NCI-H345 (cell line): ENCODE measurements around the gene AP5Z1.

Experiments
- DNase-seq: peaks from one replicate; lab custom pipeline; 2025; lab: John Stamatoyannopoulos, UW

The AP5Z1 gene

DNA sequence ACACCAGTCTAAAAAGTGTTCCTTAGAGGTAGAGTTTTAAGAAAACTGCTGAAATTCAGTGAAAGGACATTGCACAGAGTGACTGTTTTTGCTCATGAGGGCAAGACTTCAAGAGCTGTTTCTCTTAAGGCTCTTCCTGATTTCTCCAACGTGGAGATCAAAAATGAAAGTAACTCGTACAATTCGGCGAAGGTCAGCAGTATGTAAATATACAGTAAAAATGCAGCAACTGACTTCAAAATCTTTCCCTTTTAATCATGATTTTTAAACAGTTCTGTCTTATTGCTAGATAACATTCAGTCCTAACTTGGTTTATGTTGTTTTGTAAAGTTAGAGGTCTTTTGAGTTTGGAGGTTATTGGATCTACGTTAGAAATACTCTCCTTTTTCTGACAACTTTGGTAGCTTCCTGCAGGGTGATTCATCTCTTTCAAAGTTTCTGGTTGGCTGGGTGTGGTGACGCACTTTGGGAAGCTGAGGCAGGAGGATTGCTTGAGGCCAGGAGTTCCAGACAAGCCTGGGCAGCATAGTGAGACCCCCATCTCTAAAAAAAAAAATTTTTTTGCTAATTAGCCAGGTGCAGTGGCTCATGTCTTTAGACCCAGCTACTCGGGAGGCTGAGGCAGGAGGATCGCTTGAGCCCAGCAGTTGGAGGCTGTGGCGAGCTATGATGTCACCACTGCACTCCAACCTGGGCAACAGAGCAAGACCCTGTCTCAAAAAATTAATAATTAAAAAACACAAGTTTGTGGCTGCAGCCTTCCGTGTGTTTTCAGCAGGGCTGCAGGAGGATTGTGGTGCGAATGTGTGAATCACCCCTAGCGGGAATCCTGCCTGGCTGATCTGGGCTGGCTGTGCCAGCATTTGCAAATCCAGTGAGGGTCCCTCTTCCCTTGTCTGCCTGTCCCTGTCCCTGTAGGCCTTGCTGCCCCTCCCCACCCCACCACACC lies 29.2 kb upstream of the AP5Z1 start:
- no peak for DNase-seq

DNA sequence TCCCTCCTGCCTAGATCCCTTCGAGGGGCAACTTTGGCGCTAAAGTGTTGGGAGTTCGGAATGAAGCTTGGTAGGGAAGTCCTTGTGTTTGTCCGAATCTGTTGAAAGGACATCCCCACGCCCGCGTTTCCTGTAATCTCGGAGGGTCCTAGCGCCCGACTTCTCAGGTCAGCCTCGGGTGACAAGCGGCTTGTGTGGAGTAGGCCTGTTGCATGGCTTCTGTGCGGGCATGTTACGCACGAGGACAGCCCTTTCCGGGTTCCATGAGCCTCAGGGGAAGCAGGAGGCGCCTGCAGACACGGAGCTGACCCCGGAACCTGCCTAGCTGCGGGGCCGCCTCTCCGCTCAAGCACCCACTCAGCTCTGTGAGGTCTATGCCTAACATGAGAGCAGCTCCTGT lies 28.4 kb upstream of the AP5Z1 start:
- no peak for DNase-seq

DNA sequence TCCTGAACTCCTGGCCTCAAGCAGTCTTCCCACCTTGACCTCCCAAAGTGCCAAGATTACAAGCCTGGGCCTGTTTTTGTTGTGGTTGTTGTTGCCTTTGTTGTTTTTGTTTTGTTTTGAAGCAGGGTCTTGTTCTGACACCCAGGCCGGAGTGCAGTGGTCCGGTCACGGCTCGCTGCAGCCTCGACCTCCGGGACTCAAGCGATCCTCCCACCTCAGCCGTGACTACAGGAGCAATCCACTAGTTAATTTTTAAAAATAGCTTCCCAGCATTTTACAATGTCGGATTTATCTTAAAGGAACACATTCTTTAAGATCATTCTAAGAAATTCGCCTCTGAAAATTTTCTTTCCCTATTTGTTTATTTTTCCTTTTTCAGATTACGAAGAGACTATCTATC lies 27.7 kb upstream of the AP5Z1 start:
- DNase-seq, result no peak

DNA sequence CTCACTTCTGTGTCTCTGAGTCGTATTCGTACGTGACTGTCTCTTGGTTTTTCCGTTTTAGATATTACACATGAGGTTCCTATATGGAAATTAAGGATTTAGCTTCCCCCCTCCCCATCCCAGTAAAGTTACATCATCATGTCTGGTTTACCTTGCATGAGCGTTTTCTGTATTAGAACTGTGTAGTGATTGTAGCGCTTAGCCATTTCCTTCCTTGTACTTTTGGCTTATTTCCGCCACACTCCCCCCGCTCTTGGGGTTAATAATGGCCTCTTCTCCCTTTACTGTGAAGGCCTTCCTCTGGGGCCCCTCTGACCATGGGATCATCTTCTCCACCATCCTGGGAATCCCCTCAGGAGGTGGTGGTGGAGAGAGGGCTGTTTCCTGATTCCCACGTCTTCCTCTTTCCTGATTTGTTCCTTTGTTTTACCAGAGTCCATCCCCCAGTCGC lies 27.2 kb upstream of the AP5Z1 start:
- DNase-seq, result no peak

DNA sequence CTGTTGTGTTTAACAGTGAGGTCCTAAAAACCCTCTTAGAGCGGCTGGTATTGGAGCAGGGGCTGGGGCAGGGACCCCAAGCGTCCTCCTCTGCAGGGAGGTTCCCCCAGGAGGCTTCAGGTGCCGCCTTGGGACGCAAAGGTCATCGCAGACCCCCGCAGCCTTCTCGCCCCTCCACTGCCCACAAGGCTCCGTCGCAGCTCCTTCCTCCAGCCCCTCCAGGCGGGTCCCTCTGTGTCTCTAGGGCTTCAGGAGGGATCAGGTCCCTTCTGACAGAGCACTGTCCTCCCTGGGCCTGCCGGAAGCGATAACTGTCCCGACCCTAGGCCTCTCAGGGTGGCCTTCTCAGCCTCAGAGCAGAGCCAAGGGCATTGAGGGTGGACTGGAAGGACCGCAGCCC lies 26.1 kb upstream of the AP5Z1 start:
- no peak for DNase-seq

DNA sequence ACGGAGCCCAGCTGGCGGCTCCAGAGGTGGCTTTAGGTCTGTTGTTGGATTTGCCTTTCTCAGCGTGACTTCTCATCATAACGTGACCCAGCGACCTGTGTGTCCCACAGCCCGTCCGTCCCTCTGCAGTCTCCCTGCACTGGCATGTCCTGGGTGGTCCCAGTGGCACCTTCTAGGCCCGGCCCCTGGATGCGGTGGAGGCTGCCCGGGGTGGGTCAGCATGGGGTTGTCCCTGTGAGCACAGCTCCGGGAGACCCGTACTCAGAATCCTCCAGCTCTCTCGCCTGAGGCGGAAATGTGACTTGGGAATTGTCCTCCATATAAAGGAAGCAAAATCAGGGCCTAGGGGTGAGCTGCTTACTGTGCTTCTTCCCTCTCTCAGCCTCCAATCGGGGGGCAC lies 25.6 kb upstream of the AP5Z1 start:
- no peak for DNase-seq

DNA sequence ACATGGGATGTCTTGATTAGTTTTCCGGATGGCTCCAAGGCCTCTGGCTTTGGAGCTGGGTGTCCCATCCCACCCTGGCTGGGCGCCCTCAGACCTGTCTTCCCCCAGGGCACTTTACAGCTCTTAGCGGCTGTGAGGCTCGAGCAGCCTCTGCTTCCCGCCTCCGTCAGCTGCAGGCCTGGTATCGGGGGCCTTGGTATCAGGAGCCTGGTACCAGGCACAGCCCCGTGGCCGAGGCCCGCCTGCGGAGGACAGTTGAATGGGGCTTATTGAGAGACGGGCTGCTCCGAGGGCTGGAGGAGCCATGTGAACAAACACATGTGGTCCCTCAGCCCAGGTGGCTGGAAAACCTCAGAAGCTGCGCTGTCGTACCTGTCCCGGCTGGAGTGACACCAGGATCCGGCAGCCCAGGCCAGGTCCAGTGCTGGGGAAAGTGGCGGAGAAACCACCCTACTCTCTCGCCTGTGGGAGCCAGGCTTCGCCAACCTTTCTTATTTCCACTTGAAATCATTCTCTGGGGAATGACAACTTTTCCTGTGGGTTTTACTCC lies 23.9 kb upstream of the AP5Z1 start:
- DNase-seq, result no peak

DNA sequence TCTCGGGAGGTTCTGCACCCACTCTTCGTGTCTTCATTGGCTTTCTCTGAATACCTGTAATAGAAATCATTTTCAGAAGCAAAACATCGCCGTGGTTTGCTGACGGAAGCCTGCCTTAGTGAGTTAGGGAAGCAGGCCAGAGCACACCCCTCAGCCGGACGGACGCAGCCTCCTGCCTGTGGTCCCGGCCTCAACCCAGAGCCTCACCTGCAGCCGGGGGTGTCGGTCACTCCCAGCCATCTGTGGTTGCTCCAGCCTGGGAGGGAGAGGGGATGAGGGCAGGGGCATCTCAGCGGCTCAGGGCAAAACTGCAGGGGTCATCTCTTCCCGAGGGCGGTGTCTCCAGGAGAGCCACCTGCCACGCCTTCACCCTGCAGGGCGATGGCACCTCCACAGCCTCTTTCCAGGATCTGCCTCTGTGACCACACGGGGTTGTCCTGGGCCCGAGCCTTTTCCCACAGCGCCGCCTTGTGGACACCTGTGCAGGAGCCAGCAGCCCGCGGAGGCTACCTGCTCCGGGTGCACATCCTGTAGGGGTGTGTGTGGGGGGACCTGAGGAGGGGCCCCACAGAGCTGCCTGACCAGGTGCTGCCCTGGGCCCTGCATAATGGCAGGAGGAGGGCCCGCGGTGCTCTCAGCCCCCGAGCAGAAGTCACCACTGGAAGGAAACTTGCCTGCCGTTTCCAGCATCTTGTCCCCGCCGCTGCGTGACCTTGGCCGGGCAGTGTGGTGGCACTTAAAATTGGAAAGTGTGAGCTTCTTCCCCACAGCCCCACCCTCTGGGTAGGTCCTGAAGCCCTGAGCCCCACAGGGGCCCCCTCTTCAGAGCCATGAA lies 21.6 kb upstream of the AP5Z1 start:
- peak; percentile 77 for DNase-seq

DNA sequence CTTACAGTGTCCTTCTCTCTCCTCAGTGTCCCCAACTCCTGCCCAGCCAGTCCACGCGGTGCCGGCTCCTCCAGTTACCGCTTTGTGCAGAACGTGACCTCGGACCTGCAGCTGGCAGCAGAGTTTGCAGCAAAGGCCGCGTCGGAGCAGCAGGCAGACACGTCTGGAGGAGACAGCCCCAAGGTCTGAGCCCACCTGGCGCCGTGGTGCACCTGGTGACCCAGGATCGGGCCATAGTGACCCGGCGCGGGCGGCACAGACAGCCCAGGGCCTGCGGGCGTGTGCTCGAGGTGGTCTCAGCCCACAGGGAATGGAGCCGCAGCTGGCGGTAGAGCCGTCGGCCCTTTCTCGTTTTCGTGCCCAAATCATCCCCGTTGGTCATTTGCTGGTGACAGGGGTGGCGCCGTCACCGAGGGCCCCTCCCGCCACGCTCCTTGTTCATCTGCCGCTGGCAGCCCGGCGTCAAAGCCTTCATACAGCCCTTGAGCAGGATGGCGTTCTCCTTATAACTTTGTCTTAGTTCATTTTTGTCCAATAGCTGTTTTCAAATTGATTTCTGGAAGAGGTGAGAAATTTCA lies 20.9 kb upstream of the AP5Z1 start:
- DNase-seq, result no peak

DNA sequence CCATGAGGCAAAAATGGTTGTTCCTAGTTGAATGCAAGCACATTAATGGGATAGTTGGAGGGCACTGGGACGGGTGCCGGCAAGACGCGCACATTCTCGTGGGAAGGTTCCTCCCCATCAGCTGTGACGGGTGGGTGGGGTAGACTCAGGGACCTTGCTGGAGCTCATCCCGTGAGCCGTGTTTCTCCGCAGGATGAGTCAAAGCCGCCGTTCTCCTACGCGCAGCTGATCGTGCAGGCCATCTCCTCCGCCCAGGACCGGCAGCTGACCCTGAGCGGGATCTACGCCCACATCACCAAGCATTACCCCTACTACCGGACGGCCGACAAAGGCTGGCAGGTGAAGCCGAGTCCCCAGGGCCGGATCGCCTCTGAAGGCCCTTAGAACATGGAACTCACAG lies 20.4 kb upstream of the AP5Z1 start:
- DNase-seq, result no peak

DNA sequence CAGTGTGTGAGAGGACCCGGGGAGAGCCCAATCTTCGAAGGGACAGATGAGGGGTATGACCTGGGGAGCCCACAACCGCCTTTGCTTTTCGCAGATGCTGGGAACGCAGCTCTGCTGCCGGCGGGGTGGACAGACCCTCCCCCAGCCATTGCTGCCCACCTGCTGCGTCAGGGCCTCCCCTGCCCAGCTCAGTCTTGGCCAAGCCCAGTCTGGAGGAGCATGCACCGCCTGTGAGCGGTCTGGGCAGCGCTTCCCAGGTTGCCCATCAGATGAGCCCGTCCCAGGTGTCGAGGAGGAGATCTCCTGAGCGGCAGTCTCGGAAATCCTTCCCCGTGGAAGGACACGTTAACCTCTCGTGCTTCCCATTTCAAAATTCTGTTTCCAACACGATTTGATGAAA lies 17.3 kb upstream of the AP5Z1 start:
- no peak for DNase-seq

DNA sequence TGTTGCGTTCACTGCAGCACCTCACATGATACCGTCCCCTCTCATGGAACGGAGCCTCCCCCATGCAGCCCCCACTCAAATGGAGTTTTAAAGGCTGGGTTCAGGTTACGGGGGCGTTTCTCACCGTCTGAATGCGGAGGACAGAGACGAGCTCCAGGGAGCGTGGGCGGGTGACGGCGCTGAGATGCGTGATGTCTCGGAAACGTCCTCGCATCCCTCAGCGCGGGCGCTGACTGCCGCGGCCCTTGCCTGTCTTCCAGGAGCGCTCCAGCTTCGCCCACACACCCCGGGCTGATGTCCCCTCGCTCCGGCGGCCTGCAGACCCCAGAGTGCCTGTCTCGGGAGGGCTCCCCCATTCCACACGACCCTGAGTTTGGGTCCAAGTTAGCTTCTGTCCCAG lies 16.6 kb upstream of the AP5Z1 start:
- no peak for DNase-seq

DNA sequence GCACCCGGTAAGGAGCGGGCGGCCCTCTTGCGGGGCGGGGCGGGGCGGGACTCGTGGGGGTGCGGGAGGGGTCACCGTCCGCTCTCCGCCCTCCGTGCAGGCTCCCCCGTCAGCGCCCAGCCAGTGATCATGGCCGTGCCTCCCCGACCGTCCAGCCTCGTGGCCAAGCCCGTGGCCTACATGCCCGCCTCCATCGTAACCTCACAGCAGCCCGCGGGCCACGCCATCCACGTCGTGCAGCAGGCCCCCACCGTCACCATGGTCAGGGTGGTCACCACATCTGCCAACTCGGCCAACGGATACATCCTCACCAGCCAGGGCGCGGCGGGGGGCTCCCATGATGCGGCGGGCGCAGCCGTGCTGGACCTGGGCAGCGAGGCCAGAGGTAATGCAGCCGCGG lies 16.2 kb upstream of the AP5Z1 start:
- DNase-seq, result no peak

DNA sequence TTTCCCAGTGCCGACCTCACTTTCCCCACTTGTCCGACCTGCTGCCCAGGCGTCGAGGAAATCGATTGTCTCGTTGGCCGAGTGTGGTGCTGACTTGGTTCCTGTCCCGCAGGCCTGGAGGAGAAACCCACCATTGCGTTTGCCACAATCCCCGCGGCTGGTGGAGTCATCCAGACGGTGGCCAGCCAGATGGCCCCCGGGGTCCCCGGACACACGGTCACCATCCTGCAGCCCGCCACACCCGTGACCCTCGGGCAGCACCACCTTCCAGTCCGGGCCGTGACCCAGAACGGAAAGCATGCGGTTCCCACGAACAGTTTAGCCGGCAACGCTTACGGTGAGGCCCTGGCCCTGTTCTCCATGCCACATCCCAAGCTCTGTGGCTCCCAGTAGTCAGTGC lies 14.5 kb upstream of the AP5Z1 start:
- no peak for DNase-seq

DNA sequence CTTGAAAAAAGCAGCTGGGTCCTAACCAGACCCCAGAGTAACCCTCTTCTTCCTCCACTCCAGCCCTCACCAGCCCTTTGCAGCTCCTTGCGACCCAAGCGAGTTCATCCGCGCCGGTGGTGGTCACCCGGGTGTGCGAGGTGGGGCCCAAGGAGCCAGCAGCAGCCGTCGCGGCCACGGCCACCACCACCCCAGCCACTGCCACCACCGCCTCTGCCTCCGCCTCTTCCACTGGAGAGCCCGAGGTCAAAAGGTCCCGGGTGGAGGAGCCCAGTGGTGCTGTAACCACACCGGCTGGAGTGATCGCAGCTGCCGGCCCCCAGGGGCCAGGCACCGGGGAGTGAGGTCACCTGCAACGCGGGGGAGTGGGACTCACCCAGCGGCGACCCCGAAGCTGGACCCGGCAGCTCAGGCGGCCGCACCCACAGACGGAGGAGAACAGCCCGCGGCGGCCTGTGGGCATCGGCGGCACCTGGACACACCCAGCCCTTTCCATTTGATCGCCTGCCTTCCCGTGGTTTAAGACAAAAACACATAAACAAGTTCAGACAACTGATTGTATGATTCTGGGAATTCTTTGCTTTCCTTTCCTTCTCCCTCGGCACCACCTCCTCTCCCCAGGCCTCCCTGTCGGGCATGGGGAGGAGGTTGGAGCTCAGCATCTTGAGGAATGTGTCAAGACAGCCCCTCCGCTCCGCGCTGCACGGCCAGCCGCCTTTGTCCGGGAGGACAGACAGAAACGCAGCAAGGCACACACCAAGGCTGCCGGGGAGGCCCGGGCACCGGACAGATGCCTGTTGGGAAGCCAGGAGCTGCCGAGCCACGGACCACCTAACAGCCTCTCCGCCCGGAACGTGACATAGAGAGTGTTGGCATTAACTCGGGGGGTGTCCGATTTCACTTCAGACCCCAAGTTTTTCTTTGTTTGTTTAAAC lies 13.0 kb upstream of the AP5Z1 start:
- no peak for DNase-seq

DNA sequence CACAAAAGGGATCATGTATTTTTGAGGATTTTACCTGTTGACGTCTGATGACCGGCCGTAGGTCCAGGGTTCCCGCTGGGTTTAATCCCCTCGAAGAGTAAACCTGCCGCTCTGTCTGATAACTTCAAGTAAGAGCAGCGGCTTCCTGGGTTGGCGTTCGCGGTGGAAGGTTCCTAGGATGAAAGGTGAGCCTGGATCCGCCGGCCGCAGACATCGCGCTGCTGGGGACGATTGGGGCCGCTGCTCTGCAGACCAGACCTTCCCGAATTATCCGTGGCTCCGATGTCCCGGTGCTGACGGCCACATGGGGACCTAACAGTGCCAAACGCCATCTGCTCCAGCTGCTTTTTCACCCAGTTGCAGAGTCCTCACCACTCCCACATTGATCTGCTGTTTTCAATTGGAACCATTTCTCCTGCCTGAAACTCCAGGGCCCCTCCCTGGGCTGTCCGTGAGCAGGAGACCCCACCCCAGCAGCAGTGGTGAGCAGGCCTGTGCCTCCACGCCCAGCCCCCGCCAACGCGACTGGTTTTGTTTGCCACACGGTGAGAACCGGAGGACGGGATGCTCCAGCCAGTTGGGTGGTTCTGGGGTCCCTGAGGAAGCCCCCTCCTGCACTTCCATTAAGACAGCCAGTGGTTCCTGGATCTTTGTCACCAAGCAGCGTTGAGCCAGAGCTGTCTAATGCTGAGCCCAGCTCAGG lies 12.2 kb upstream of the AP5Z1 start:
- DNase-seq, result no peak

DNA sequence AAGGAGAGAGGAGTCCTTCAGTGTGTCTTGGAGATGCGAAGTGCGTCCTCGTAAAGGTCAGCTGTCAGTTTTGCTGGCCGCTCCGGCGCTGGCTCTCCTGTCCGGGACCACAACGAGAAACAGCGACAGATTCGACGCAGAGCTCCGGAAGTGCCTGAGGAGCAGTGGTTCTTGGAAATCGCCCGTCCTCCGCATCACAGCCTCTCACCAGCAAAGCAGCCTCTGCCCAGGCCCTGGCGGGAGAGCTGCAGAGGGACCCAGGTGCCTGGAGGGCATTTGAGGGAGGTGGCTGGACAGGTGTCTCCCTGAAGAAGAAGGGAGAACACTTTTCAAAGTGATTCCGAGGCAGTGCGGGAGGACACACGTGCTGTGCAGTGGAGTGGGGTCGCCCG lies 11.6 kb upstream of the AP5Z1 start:
- DNase-seq, result no peak

DNA sequence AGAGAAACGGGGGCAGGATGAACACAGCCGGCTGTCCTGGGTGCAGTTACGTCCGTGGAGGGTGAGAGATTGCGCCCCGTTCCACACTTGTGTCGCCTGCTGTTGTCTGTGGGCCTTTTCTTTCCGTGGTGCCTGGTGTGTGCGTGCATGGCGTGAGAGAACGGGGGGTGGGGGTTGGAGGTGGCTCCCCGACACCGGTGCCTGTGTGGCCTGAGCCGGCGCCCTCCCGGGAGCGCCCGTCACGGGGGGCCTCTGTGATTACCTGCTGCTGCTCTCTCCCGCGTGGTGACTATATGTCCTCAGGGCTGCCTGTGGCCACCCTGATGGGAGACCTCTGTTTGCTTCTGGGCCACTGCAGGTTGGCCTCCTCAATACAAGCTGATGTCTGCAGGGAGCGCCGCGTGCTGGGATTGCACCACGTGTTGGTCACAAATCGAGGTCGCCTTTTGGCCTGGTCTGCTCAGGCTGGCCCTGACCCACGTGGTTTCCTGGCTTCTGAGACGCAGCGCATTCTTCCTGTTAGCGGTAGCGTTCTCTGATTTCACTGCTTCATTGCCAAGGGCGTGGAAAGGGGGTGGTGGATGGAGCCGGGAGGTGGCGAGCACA lies 10.9 kb upstream of the AP5Z1 start:
- DNase-seq, result no peak

DNA sequence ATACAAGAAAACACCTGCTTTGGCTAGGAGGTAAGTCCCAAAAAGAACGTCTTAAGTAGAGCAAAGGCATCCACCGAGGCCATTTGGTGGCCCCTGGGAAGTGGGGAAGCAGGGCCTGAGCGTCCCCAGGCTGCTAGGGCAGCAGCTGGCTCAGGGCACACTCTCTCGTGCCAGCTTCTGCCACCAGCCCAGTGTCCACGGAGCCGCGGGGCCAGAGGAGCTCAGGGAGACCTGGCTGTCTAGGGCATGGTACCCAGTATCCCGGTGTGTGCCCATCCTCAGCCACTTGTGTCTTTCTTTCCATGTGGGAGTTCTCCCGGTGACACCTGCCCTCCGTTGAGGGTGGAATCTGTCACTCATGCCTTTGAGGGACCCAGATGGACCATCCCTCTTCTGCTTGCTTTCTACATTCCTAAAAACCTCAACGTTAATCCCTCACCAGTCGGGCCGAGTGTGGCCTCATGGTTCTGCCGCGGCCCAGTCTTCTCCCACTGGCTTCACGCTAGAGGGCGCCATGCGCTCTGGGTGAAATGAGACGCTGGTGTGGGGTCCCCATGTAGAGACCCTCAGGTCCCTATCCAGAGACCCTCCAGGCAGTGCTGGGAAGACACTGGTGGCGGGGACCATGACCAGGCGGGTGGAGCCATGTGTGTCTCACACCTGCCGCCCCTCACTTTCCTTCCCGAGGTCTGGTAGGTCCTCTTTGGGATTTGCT lies 9.5 kb upstream of the AP5Z1 start:
- DNase-seq, result no peak
